Forelimb muscle (tissue), 1 donor: Measurements from ENCODE around the gene CSF3R. TPM values are rescaled to one million over a fixed set of nuclear protein-coding genes. Genes with fewer than 3 reads are reported as not detected.
"Not testable (repeated sequence)": the region's sequence is repeated elsewhere in the genome, so short reads cannot be mapped to it uniquely, and the experiment has no call there.

Experiments
- DNase-seq: peaks from one replicate; pipeline ENCODE4 v3.0.0-alpha.2; 2013; ENCODE audit warnings: low read depth
- polyA plus RNA-seq: library from polyadenylated mRNA; unstranded; fragments of 120-200 nt; gene quantifications from one replicate; pipeline ENCODE4 v1.2.1, GENCODE V29; 2013; ENCODE audit not compliant: insufficient read length

The CSF3R gene
- polyA plus RNA-seq, 1 donor: 3.4 TPM

GRCh38 chr1:36513676-36514473, 31.2 kb upstream of the CSF3R start:
- DNase-seq: no peak

GRCh38 chr1:36512842-36513241, 30.1 kb upstream of the CSF3R start:
- DNase-seq: no peak

- no peak for DNase-seq
These were observed 29.4 kb upstream of the CSF3R start for GRCh38 chr1:36511804-36512798.

GRCh38 chr1:36511220-36511619, 28.5 kb upstream of the CSF3R start:
- not testable (repeated sequence) for DNase-seq

GRCh38 chr1:36510418-36510817, 27.7 kb upstream of the CSF3R start:
- DNase-seq: no peak

GRCh38 chr1:36508257-36508656, 25.5 kb upstream of the CSF3R start:
- DNase-seq: no peak

GRCh38 chr1:36506276-36506920, 23.7 kb upstream of the CSF3R start:
- no peak for DNase-seq

- no peak for DNase-seq
These were observed 21.0 kb upstream of the CSF3R start for GRCh38 chr1:36503733-36504132.

GRCh38 chr1:36503159-36503558, 20.4 kb upstream of the CSF3R start:
- no peak for DNase-seq

GRCh38 chr1:36502616-36503015, 19.9 kb upstream of the CSF3R start:
- DNase-seq: no peak

GRCh38 chr1:36501911-36502310, 19.2 kb upstream of the CSF3R start:
- not testable (repeated sequence) for DNase-seq

GRCh38 chr1:36497207-36497606, 14.5 kb upstream of the CSF3R start:
- DNase-seq: no peak

- no peak for DNase-seq
These were observed 12.3 kb upstream of the CSF3R start for GRCh38 chr1:36494971-36495370.

- DNase-seq: no peak
These were observed 10.8 kb upstream of the CSF3R start for GRCh38 chr1:36493524-36493923.

GRCh38 chr1:36492491-36492890, 9.8 kb upstream of the CSF3R start:
- DNase-seq: no peak

GRCh38 chr1:36489258-36490051, 6.7 kb upstream of the CSF3R start:
- not testable (repeated sequence) for DNase-seq

GRCh38 chr1:36487906-36488305, 5.2 kb upstream of the CSF3R start:
- no peak for DNase-seq

- DNase-seq: not testable (repeated sequence)
These were observed 4.6 kb upstream of the CSF3R start for GRCh38 chr1:36487336-36487725.

GRCh38 chr1:36486439-36487335, 4.0 kb upstream of the CSF3R start:
- no peak for DNase-seq

GRCh38 chr1:36486093-36486438, 3.4 kb upstream of the CSF3R start:
- no peak for DNase-seq
